NT2/D1 (cell line): ENCODE data around the gene ZNF346.

ENCODE experiments used
- SUZ12 ChIP-seq: IDR thresholded peaks from 2 replicates; pipeline ENCODE4 v1.6.1; 2011; ENCODE audit not compliant: insufficient read length, insufficient read depth; ENCODE audit errors: extremely low read depth
- ZNF274 ChIP-seq: IDR thresholded peaks from 2 replicates; pipeline ENCODE4 v1.6.1; 2011; ENCODE audit warnings: mild to moderate bottlenecking, low read depth, low read length

GRCh38 chr5:177043958-177044357 is 21.5 kb downstream of the ZNF346 start:
- no peak for TF ChIP-seq SUZ12
- no peak for TF ChIP-seq ZNF274
